SK-N-SH treated with all-trans-retinoic acid at 6 μM for 48 hours (cell line): ENCODE measurements around the gene SHROOM1.

Experiments
- BACH2 ChIP-seq: fragments of 250-450 bp; sonication (Bioruptor Pico); IDR thresholded peaks from 2 replicates; pipeline ENCODE4 v1.9.0; 2021; ENCODE audit warnings: mild to moderate bottlenecking, borderline replicate concordance
- CREB5 ChIP-seq: fragments of 250-450 bp; sonication (Bioruptor Pico); IDR thresholded peaks from 2 replicates; pipeline ENCODE4 v1.5.1; 2020; ENCODE audit warnings: low read depth, mild to moderate bottlenecking, moderate library complexity
- GLIS3 ChIP-seq: fragments of 250-450 bp; sonication (Bioruptor Pico); IDR thresholded peaks from 2 replicates; pipeline ENCODE4 v1.5.0; 2020; ENCODE audit warnings: mild to moderate bottlenecking, moderate library complexity
- OSR1 ChIP-seq: fragments of 250-450 bp; sonication (Bioruptor Pico); IDR thresholded peaks from 2 replicates; pipeline ENCODE4 v1.8.0; 2022; ENCODE audit warnings: moderate library complexity, mild to moderate bottlenecking, inconsistent platforms
- PATZ1 ChIP-seq: fragments of 250-450 bp; sonication (Bioruptor Pico); IDR thresholded peaks from 2 replicates; pipeline ENCODE4 v1.8.0; 2020; ENCODE audit warnings: mild to moderate bottlenecking, moderate library complexity, borderline replicate concordance
- TOX ChIP-seq: fragments of 250-450 bp; sonication (Bioruptor Pico); IDR thresholded peaks from 2 replicates; pipeline ENCODE4 v1.8.0; 2021; ENCODE audit warnings: mild to moderate bottlenecking, moderate library complexity, borderline replicate concordance
- ZC3H10 ChIP-seq: fragments of 250-450 bp; sonication (Bioruptor Pico); IDR thresholded peaks from 2 replicates; pipeline ENCODE4 v1.5.1; 2021; ENCODE audit warnings: mild to moderate bottlenecking, moderate library complexity
- ZFP3 ChIP-seq: fragments of 250-450 bp; sonication (Bioruptor Pico); IDR thresholded peaks from 2 replicates; pipeline ENCODE4 v1.5.0; 2020; ENCODE audit warnings: mild to moderate bottlenecking, moderate library complexity
- ZNF565 ChIP-seq: fragments of 450-650 bp; formaldehyde crosslinking; conservative IDR thresholded peaks from 2 replicates; pipeline ENCODE4 v1.5.0; 2020; ENCODE audit warnings: low read depth, mild to moderate bottlenecking, moderate library complexity

GRCh38 chr5:132808866-132809265, 21.6 kb downstream of the SHROOM1 start:
- TF ChIP-seq CREB5 (CRISPR knock-in tag) (no peak), ZNF565 (no peak), OSR1 (no peak), TOX (CRISPR knock-in tag) (no peak), ZFP3 (CRISPR knock-in tag) (no peak), GLIS3 (CRISPR knock-in tag) (no peak), PATZ1 (CRISPR knock-in tag) (no peak), BACH2 (CRISPR knock-in tag) (no peak), ZC3H10 (CRISPR knock-in tag) (no peak)
